KMS-11 (cell line): ENCODE measurements around the gene MST1.

Experiments used
- H2AFZ ChIP-seq: fragments of 200-600 bp; sonication (generic); 2 replicates; pipeline ENCODE4 v1.6.1; 2016; ENCODE audit warnings: antibody characterized with exemption, mixed run types, low read depth
- H3K27ac ChIP-seq: fragments of 200-600 bp; sonication (generic); 2 replicates; pipeline ENCODE4 v1.6.1; 2016; ENCODE audit warnings: mild to moderate bottlenecking, mixed run types
- H3K27me3 ChIP-seq: fragments of 200-600 bp; sonication (generic); 2 replicates; pipeline ENCODE4 v1.6.1; 2017; ENCODE audit warnings: mild to moderate bottlenecking, low read depth, mixed run types, moderate library complexity; ENCODE audit not compliant: insufficient read depth
- H3K36me3 ChIP-seq: fragments of 200-600 bp; sonication (generic); 2 replicates; pipeline ENCODE4 v1.6.1; 2017; ENCODE audit warnings: mild to moderate bottlenecking, mixed run types; ENCODE audit not compliant: insufficient read depth
- H3K4me1 ChIP-seq: fragments of 200-600 bp; sonication (generic); 2 replicates; pipeline ENCODE4 v1.6.1; 2016; ENCODE audit warnings: mild to moderate bottlenecking, low read depth, mixed run types; ENCODE audit not compliant: poor library complexity, severe bottlenecking
- H3K4me2 ChIP-seq: fragments of 200-600 bp; sonication (generic); 2 replicates; pipeline ENCODE4 v1.7.0; 2016; ENCODE audit warnings: mild to moderate bottlenecking, mixed run types
- H3K4me3 ChIP-seq: fragments of 200-600 bp; sonication (generic); IDR thresholded peaks from 2 replicates; pipeline ENCODE4 v1.6.1; 2017; ENCODE audit warnings: low read depth, low read length, mixed read lengths; ENCODE audit not compliant: insufficient read depth
- H3K79me2 ChIP-seq: fragments of 200-600 bp; sonication (generic); 2 replicates; pipeline ENCODE4 v1.6.1; 2016; ENCODE audit warnings: low read depth, mixed run types; ENCODE audit not compliant: insufficient read depth
- H3K9ac ChIP-seq: fragments of 200-600 bp; sonication (generic); 2 replicates; pipeline ENCODE4 v1.6.1; 2016; ENCODE audit warnings: mild to moderate bottlenecking, mixed run types
- H4K20me1 ChIP-seq: fragments of 200-600 bp; sonication (generic); 2 replicates; pipeline ENCODE4 v1.6.1; 2016; ENCODE audit warnings: mild to moderate bottlenecking, mixed run types; ENCODE audit not compliant: insufficient read depth
- TF ChIP-seq, protein P1 (sequence below): fragments of 200-600 bp; sonication (generic); conservative IDR thresholded peaks from 2 replicates; pipeline ENCODE4 v1.6.1; 2017; ENCODE audit warnings: low read depth, mild to moderate bottlenecking, antibody characterized with exemption, low read length, moderate library complexity, mixed read lengths

Gene MST1

DNA sequence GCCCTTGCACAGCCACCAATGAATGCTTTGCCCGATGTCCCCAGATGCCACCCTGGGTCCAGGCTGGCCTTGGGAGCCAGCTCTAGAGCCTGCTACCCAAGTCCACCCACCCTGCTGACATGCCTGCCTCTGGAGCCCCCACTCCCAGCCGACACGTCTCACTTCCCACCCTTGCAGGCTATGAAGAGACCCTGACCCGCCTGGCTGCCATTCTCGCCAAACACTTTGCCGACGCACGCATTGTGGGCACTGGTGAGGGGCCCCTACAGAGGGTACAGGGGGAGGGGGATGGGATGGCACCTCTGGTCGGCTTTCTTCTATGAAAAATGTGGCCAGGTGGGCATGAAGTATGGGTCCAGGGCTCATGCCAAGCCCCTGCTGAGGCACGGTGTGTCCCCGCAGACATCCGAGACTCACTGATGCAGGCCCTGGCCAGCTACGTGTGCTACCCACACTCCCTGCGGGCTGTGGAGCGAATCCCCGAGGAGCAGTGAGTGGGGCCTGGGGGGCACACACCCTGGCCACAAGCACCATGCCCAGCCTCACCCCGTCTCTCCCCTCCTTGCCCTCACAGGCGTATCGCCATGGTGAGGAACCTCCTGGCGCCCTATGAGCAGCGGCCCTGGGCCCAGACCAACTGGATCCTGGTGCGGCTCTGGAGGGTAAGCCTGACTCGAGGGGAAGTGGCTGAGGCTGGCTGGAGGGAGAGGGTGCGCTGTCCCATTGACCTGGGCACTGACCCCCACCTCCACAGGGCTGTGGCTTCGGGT is 24.2 kb upstream of the MST1 start:
- H3K9ac ChIP-seq = no peak overlapping the region
- H3K27ac ChIP-seq = no peak overlapping the region
- H3K4me3 ChIP-seq = no peak overlapping the region
- H4K20me1 ChIP-seq = no peaks in the 10 kb centered on the region
- H3K79me2 ChIP-seq = no peaks in the 10 kb centered on the region
- no peaks in the 10 kb centered on the region for H3K27me3 ChIP-seq
- TF ChIP-seq, protein P1, sequence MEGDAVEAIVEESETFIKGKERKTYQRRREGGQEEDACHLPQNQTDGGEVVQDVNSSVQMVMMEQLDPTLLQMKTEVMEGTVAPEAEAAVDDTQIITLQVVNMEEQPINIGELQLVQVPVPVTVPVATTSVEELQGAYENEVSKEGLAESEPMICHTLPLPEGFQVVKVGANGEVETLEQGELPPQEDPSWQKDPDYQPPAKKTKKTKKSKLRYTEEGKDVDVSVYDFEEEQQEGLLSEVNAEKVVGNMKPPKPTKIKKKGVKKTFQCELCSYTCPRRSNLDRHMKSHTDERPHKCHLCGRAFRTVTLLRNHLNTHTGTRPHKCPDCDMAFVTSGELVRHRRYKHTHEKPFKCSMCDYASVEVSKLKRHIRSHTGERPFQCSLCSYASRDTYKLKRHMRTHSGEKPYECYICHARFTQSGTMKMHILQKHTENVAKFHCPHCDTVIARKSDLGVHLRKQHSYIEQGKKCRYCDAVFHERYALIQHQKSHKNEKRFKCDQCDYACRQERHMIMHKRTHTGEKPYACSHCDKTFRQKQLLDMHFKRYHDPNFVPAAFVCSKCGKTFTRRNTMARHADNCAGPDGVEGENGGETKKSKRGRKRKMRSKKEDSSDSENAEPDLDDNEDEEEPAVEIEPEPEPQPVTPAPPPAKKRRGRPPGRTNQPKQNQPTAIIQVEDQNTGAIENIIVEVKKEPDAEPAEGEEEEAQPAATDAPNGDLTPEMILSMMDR = no peak
- no peaks in the 10 kb centered on the region for H3K4me1 ChIP-seq
- H3K36me3 ChIP-seq = no peaks in the 10 kb centered on the region
- no peak overlapping the region for H2AFZ ChIP-seq
- H3K4me2 ChIP-seq = no peak overlapping the region

DNA sequence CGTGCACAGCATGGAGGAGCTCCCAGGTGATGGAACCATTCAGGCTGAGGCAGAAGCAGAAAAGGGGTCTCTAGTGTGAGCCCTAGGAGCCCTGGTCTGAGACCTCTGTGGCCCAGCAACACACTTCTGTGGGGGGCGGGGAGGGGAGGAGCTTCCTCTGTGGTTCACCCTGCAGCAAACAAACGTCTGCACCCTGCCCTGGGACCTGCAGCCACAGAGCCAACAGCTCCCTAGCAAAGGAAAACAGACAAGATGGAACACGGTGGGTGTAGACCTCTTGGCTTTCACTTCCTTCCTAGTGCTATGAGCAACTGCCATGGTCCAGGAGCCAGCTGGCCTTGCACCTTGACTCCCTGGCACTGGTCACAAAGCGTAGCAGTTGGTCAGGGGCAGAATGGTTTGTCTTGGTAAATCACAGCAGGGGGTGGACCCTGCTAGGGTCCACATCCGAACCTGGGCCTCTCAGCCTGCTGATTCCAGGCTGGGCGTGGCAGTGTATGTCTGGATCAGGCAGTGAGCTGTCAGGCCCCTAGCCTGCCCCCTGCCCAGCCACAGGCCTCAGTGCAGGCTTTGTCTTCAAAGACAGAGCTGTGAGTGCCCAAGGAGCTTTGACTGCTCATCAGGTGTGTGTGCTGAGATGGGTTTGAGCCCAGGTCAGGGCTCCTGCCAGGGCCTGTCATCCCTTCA is 23.5 kb upstream of the MST1 start:
- Histone ChIP-seq H3K79me2 (no peaks in the 10 kb centered on the region), H3K4me1 (no peaks in the 10 kb centered on the region), H2AFZ (no peak overlapping the region), H3K27me3 (no peaks in the 10 kb centered on the region), H3K27ac (no peak overlapping the region), H3K9ac (no peak overlapping the region), H3K4me2 (no peak overlapping the region), H4K20me1 (no peaks in the 10 kb centered on the region), H3K36me3 (no peaks in the 10 kb centered on the region), H3K4me3 (no peak overlapping the region)
- TF ChIP-seq, protein P1 = no peak

DNA sequence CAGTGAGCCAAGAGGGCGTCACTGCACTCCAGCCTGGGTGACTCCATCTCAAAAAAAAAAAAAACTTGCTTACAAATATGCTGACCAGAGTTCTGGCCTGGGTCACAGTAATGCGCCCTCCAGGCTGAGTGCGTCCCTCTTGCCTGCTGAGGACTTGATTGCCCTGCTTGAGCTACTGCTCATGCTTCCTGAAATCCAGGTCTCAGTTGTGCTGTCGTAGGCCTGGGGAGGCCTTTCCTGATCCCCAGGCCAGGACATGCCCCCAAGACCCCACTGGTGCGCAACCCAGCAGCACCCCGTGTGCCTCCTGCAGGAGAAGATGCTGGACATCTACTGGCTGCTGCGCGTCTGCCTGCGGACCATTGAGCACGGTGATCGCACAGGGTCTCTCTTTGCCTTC is 22.9 kb upstream of the MST1 start:
- no peak overlapping the region for H3K4me2 ChIP-seq
- TF ChIP-seq, protein P1 = no peak

DNA sequence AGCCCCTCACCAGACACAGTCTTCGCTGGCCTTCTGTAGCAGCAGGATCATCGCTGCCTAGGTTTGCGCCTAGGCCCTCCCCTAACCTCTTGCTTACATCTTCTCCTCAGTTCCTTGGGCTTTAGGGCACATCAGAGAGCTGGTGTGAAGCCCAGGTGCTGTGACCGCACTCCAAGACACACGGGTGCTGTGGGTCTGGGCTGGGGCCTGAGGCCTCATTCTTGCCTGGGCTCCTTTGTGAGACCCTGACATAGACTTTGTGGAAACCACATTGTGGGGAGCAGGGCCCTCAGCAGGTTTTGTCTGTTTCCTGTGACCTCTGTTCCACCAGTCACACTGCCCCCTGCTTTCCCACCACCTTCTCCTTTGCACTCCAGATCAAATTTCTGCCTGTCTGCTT is 22.2 kb upstream of the MST1 start:
- no peak overlapping the region for H3K4me2 ChIP-seq
- no peak overlapping the region for H2AFZ ChIP-seq
- no peak overlapping the region for H3K4me3 ChIP-seq
- no peaks in the 10 kb centered on the region for H3K4me1 ChIP-seq
- no peak overlapping the region for H3K27ac ChIP-seq
- no peaks in the 10 kb centered on the region for H3K27me3 ChIP-seq
- H4K20me1 ChIP-seq = no peaks in the 10 kb centered on the region
- H3K9ac ChIP-seq = no peak overlapping the region
- no peaks in the 10 kb centered on the region for H3K36me3 ChIP-seq
- TF ChIP-seq, protein P1 = no peak
- H3K79me2 ChIP-seq = no peaks in the 10 kb centered on the region

More for the DNA sequence above, 22.9 kb upstream of the MST1 start:
- Histone ChIP-seq H3K27me3 (no peaks in the 10 kb centered on the region), H3K79me2 (no peaks in the 10 kb centered on the region), H3K27ac (no peak overlapping the region), H3K9ac (no peak overlapping the region), H3K4me3 (no peak overlapping the region), H4K20me1 (no peaks in the 10 kb centered on the region), H3K4me1 (no peaks in the 10 kb centered on the region), H2AFZ (no peak overlapping the region), H3K36me3 (no peaks in the 10 kb centered on the region)
